Vagina (tissue), 2 donors: ENCODE results near the gene LTBR.

Experiments used
- POLR2A ChIP-seq, 2 donors: fragments of 450-650 bp; IDR thresholded peaks; one replicate each; pipeline ENCODE4 v1.6.1; 2017; ENCODE audit warnings: antibody characterized with exemption in 2 of 2, mild to moderate bottlenecking in 2 of 2, moderate library complexity in 2 of 2
- TF ChIP-seq, protein P1 (sequence below), 3 experiments: fragments of 450-650 bp in 2 of 3; fragments of 200-600 bp in 1 of 3; sonication (generic) in 1 of 3; IDR thresholded peaks; one replicate each; pipeline ENCODE4 v1.5.1; 2017 to 2019; ENCODE audit warnings: antibody characterized with exemption in 3 of 3, mild to moderate bottlenecking in 2 of 3, moderate library complexity in 2 of 3

DNA sequence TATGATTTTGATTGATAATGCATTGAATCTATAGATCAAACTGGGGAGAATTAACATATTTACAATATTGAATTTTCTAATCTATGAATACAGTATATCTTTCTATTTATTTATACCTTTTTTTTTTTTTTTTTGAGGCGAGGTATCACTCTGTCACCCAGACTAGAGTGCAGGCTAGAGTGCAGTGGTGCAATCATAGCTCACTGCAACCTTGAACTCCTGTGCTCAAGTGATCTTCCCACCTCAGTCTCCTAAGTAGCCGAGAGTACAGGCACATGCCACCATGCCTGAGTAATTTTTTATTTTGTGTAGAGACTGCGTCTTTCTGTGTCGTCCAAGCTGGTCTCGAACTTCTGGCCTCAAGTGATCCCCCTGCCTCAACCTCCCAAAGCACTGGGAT lies 20.4 kb downstream of the LTBR start:
- TF ChIP-seq, protein P1, sequence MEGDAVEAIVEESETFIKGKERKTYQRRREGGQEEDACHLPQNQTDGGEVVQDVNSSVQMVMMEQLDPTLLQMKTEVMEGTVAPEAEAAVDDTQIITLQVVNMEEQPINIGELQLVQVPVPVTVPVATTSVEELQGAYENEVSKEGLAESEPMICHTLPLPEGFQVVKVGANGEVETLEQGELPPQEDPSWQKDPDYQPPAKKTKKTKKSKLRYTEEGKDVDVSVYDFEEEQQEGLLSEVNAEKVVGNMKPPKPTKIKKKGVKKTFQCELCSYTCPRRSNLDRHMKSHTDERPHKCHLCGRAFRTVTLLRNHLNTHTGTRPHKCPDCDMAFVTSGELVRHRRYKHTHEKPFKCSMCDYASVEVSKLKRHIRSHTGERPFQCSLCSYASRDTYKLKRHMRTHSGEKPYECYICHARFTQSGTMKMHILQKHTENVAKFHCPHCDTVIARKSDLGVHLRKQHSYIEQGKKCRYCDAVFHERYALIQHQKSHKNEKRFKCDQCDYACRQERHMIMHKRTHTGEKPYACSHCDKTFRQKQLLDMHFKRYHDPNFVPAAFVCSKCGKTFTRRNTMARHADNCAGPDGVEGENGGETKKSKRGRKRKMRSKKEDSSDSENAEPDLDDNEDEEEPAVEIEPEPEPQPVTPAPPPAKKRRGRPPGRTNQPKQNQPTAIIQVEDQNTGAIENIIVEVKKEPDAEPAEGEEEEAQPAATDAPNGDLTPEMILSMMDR (IDR thresholded peaks at IDR 0.05): no peak
- TF ChIP-seq POLR2A (IDR thresholded peaks at IDR 0.05): no peak
